Neural cell (in vitro differentiated cells): ENCODE data around the gene POLRMT. TPM values are rescaled to one million over a fixed set of nuclear protein-coding genes. Genes with fewer than 3 reads are reported as not detected.

Source experiments
- H2AFZ ChIP-seq: fragments of 200-600, 300-800 bp; sonication (generic), shearing (Covaris generic); 2 replicates; pipeline ENCODE4 v1.6.0; 2014; ENCODE audit warnings: low read depth, mild to moderate bottlenecking, antibody characterized with exemption, low read length, moderate library complexity
- H3F3A ChIP-seq: fragments of 200-600 bp; shearing (Covaris generic); 2 replicates; pipeline ENCODE4 v1.6.1; 2016; ENCODE audit warnings: mild to moderate bottlenecking, moderate library complexity, mixed read lengths, antibody characterized with exemption, low read length; ENCODE audit not compliant: insufficient read depth, poor library complexity, severe bottlenecking
- H3K27ac ChIP-seq: fragments of 200-600, 300-800 bp; sonication (generic), shearing (Covaris generic); 2 replicates; pipeline ENCODE4 v1.5.1; 2014; ENCODE audit warnings: mild to moderate bottlenecking, low read length, moderate library complexity
- H3K27me3 ChIP-seq: fragments of 300-800, 200-600 bp; sonication (generic), shearing (Covaris generic); 2 replicates; pipeline ENCODE4 v1.6.0; 2014; ENCODE audit warnings: mild to moderate bottlenecking, low read depth, low read length, moderate library complexity; ENCODE audit not compliant: insufficient read depth
- H3K36me3 ChIP-seq: fragments of 300-800, 200-600 bp; sonication (generic), shearing (Covaris generic); 2 replicates; pipeline ENCODE4 v1.5.1; 2014; ENCODE audit warnings: mild to moderate bottlenecking, antibody characterized with exemption, low read length, moderate library complexity; ENCODE audit not compliant: insufficient read depth
- H3K4me2 ChIP-seq: fragments of 300-800, 200-600 bp; sonication (generic), shearing (Covaris generic); 2 replicates; pipeline ENCODE4 v1.6.0; 2014; ENCODE audit warnings: mild to moderate bottlenecking, low read length
- H3K4me3 ChIP-seq: fragments of 300-800, 200-600 bp; sonication (generic), shearing (Covaris generic); 2 replicates; pipeline ENCODE4 v1.5.1; 2014; ENCODE audit warnings: mild to moderate bottlenecking, low read length, moderate library complexity
- H3K79me2 ChIP-seq: fragments of 200-600 bp; shearing (Covaris generic); replicated peaks from 2 replicates; pipeline ENCODE4 v1.6.0; 2014; ENCODE audit warnings: mild to moderate bottlenecking, low read length, moderate library complexity; ENCODE audit not compliant: insufficient read depth
- H3K9ac ChIP-seq: fragments of 300-800, 200-600 bp; sonication (generic), shearing (Covaris generic); 2 replicates; pipeline ENCODE4 v1.6.1; 2016; ENCODE audit warnings: mild to moderate bottlenecking, low read length, mixed read lengths
- H3K9me2 ChIP-seq: fragments of 200-600 bp; shearing (Covaris generic); 2 replicates; pipeline ENCODE4 v1.6.1; 2016; ENCODE audit warnings: mild to moderate bottlenecking, low read length, mixed read lengths; ENCODE audit not compliant: insufficient read depth
- H3K9me3 ChIP-seq: fragments of 200-600, 300-800 bp; sonication (generic), shearing (Covaris generic); 2 replicates; pipeline ENCODE4 v1.6.1; 2016; ENCODE audit warnings: mild to moderate bottlenecking, mixed run types, low read length, moderate library complexity, mixed read lengths
- H4K20me1 ChIP-seq: fragments of 200-600 bp; shearing (Covaris generic); 2 replicates; pipeline ENCODE4 v1.6.1; 2016; ENCODE audit warnings: mild to moderate bottlenecking, mixed run types; ENCODE audit not compliant: insufficient read depth
- EP300 ChIP-seq: fragments of 450-650 bp; conservative IDR thresholded peaks from 2 replicates; pipeline ENCODE4 v1.6.1; 2014; ENCODE audit warnings: antibody characterized with exemption, mild to moderate bottlenecking, moderate library complexity; ENCODE audit not compliant: poor library complexity, severe bottlenecking
- EZH2 ChIP-seq: fragments of 200-600, 300-800 bp; shearing (Covaris generic), sonication (generic); IDR thresholded peaks from 2 replicates; pipeline ENCODE4 v1.6.1; 2014; ENCODE audit warnings: antibody characterized with exemption, low read length, borderline replicate concordance, mild to moderate bottlenecking; ENCODE audit not compliant: insufficient read depth, poor library complexity, severe bottlenecking
- MXI1 ChIP-seq: fragments of 450-650 bp; conservative IDR thresholded peaks from 2 replicates; pipeline ENCODE4 v1.6.1; 2014; ENCODE audit warnings: antibody characterized with exemption, mild to moderate bottlenecking; ENCODE audit not compliant: poor library complexity, severe bottlenecking
- POLR2AphosphoS5 ChIP-seq: IDR thresholded peaks from 2 replicates; pipeline ENCODE4 v1.6.1; 2012
- RAD21 ChIP-seq: fragments of 450-650 bp; conservative IDR thresholded peaks from 2 replicates; pipeline ENCODE4 v1.6.1; 2014; ENCODE audit warnings: antibody characterized with exemption, mild to moderate bottlenecking, moderate library complexity
- SMC3 ChIP-seq: fragments of 450-650 bp; conservative IDR thresholded peaks from 2 replicates; pipeline ENCODE4 v1.6.1; 2014; ENCODE audit warnings: antibody characterized with exemption, mild to moderate bottlenecking, moderate library complexity; ENCODE audit not compliant: poor library complexity
- TAF1 ChIP-seq: IDR thresholded peaks from 2 replicates; pipeline ENCODE4 v1.6.1; 2012; ENCODE audit warnings: low read depth
- polyA plus RNA-seq: library from polyadenylated mRNA; depleted of rRNA; stranded (reverse); fragments of >200 nt; gene quantifications from 2 replicates; pipeline ENCODE4 v1.2.3, GENCODE V29; 2014
- TF ChIP-seq, protein P1 (sequence below): fragments of 450-650 bp; IDR thresholded peaks from 2 replicates; pipeline ENCODE4 v1.5.1; 2014; ENCODE audit warnings: antibody characterized with exemption, mild to moderate bottlenecking, moderate library complexity; ENCODE audit not compliant: poor library complexity, severe bottlenecking
- TF ChIP-seq, protein P2 (sequence below): IDR thresholded peaks from 2 replicates; pipeline ENCODE4 v1.6.1; 2012; ENCODE audit warnings: borderline replicate concordance

Gene POLRMT
- polyA plus RNA-seq, 1 donor from 2014 or later, result 28.3 TPM

DNA sequence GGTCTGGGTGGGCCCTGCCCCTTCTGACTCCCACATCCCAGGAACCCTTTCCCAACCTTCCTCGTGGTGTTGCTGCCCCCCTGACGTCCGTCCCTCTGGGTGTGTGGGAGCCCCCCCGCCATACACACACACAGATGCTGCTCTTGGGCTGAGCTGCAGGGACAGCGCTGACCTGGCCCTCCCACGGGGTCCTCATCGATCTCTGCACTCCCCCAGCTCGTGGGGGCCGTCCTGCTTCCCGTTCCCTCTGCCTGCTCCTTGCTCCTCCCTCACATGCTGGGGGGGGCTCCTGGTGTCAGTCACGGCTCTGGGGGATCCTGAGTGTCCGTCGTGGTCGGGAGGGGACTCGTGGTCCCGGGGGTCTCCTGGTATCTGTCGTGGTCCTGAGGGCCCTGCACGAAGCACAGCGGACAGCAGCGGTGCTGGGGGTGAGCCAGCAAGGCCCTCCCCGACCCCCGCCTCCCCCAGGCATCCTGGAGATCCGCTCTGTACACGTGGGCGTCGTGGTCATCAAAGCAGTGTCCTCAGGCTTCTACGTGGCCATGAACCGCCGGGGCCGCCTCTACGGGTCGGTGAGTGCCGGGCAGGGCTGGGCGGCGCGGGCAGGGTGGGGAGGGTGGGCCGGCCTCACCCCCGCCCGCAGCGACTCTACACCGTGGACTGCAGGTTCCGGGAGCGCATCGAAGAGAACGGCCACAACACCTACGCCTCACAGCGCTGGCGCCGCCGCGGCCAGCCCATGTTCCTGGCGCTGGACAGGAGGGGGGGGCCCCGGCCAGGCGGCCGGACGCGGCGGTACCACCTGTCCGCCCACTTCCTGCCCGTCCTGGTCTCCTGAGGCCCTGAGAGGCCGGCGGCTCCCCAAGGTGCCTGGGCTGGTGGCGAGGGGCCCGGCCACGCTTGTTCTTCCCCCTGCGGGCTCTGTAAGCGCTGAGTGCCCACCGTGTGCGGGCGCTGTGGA lies 9.7 kb upstream of the POLRMT start:
- Histone ChIP-seq H3K9me3 (no peaks in the 10 kb centered on the region), H4K20me1 (no peaks in the 10 kb centered on the region), H3K79me2 (no peaks in the 10 kb centered on the region), H3K4me3 (no peak overlapping the region), H3K9ac (no peak overlapping the region), H2AFZ (no peak overlapping the region), H3K27me3 (no peaks in the 10 kb centered on the region), H3K4me2 (no peak overlapping the region), H3K27ac (no peak overlapping the region), H3K36me3 (no peaks in the 10 kb centered on the region), H3K9me2 (no peaks in the 10 kb centered on the region), H3F3A (no peaks in the 10 kb centered on the region)
- no peak for TF ChIP-seq TAF1
- no peak for TF ChIP-seq EZH2
- no peak for TF ChIP-seq MXI1
- TF ChIP-seq RAD21, result no peak
- TF ChIP-seq, protein P1, sequence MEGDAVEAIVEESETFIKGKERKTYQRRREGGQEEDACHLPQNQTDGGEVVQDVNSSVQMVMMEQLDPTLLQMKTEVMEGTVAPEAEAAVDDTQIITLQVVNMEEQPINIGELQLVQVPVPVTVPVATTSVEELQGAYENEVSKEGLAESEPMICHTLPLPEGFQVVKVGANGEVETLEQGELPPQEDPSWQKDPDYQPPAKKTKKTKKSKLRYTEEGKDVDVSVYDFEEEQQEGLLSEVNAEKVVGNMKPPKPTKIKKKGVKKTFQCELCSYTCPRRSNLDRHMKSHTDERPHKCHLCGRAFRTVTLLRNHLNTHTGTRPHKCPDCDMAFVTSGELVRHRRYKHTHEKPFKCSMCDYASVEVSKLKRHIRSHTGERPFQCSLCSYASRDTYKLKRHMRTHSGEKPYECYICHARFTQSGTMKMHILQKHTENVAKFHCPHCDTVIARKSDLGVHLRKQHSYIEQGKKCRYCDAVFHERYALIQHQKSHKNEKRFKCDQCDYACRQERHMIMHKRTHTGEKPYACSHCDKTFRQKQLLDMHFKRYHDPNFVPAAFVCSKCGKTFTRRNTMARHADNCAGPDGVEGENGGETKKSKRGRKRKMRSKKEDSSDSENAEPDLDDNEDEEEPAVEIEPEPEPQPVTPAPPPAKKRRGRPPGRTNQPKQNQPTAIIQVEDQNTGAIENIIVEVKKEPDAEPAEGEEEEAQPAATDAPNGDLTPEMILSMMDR, result no peak
- TF ChIP-seq SMC3, result no peak
- TF ChIP-seq, protein P2, sequence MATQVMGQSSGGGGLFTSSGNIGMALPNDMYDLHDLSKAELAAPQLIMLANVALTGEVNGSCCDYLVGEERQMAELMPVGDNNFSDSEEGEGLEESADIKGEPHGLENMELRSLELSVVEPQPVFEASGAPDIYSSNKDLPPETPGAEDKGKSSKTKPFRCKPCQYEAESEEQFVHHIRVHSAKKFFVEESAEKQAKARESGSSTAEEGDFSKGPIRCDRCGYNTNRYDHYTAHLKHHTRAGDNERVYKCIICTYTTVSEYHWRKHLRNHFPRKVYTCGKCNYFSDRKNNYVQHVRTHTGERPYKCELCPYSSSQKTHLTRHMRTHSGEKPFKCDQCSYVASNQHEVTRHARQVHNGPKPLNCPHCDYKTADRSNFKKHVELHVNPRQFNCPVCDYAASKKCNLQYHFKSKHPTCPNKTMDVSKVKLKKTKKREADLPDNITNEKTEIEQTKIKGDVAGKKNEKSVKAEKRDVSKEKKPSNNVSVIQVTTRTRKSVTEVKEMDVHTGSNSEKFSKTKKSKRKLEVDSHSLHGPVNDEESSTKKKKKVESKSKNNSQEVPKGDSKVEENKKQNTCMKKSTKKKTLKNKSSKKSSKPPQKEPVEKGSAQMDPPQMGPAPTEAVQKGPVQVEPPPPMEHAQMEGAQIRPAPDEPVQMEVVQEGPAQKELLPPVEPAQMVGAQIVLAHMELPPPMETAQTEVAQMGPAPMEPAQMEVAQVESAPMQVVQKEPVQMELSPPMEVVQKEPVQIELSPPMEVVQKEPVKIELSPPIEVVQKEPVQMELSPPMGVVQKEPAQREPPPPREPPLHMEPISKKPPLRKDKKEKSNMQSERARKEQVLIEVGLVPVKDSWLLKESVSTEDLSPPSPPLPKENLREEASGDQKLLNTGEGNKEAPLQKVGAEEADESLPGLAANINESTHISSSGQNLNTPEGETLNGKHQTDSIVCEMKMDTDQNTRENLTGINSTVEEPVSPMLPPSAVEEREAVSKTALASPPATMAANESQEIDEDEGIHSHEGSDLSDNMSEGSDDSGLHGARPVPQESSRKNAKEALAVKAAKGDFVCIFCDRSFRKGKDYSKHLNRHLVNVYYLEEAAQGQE, result no peak
- TF ChIP-seq POLR2AphosphoS5, result no peak

DNA sequence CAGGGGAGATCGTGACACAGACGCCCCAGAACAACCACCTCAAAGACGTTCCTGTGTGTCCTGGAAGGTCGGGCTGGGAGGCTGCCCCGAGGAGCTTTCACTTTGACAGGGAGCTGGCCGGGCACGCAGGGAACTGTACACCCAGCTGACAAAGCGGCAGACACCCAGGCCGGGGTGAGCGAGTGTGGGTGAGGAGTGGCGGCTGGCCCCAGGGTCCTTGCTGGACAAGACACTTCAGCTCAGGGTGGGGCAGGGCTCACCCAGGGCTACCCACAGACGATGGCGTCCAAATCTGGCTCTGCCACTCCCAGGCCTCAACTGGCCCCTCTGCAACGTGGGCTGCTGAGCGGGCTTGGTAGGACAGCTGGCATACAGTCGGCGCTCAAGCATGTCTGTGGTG lies 8.4 kb upstream of the POLRMT start:
- no peak for TF ChIP-seq TAF1
- TF ChIP-seq, protein P1, result no peak
- TF ChIP-seq RAD21, result no peak
- no peak for TF ChIP-seq EZH2
- no peak for TF ChIP-seq SMC3
- no peak for TF ChIP-seq POLR2AphosphoS5
- no peak for TF ChIP-seq MXI1
- TF ChIP-seq EP300, result no peak
- TF ChIP-seq, protein P2, result no peak
- Histone ChIP-seq H3K4me2 (no peak overlapping the region), H4K20me1 (no peaks in the 10 kb centered on the region), H3K27ac (no peak overlapping the region), H3K9me2 (no peaks in the 10 kb centered on the region), H3F3A (no peaks in the 10 kb centered on the region), H3K79me2 (no peaks in the 10 kb centered on the region), H3K9me3 (no peaks in the 10 kb centered on the region), H3K9ac (no peak overlapping the region), H3K27me3 (no peaks in the 10 kb centered on the region), H3K4me3 (no peak overlapping the region), H3K36me3 (no peaks in the 10 kb centered on the region), H2AFZ (no peak overlapping the region)
